Activated CD8-positive, alpha-beta T cell treated with anti-CD3 and anti-CD28 coated beads, Interleukin-2, amount 10 ng/mL, durations not matched to agents 7 days and 5 days (primary cell): ENCODE results near the gene EBPL. TPM values are rescaled to one million over a fixed set of nuclear protein-coding genes. Genes with fewer than 3 reads are reported as not detected.

Experiments used
- ATAC-seq: fragments of 150-1000 bp; cut with Tn5 transposase; one replicate; pipeline ENCODE4 v1.10.0; 2021; ENCODE audit warnings: moderate library complexity
- CTCF ChIA-PET: fragments of 350-600 bp; sonication (Branson Sonifier 250); formaldehyde crosslinking; loops from one replicate; lab custom pipeline; 2021; ENCODE audit warnings: antibody characterized with exemption; lab: Charles Lee
- POLR2A ChIA-PET: fragments of 350-600 bp; sonication (Branson Sonifier 250); formaldehyde crosslinking; loops from one replicate; lab custom pipeline; 2021; ENCODE audit warnings: antibody characterized with exemption; lab: Charles Lee
- DNase-seq: peaks from one replicate; pipeline ENCODE4 v3.0.0-alpha.2; 2020
- H3K27ac Mint-ChIP-seq: one replicate; pipeline ENCODE4 v1.8.0; 2021; ENCODE audit warnings: mild to moderate bottlenecking, mixed read lengths
- H3K27me3 Mint-ChIP-seq: one replicate; pipeline ENCODE4 v1.8.0; 2021; ENCODE audit warnings: low read depth, mixed read lengths
- H3K36me3 Mint-ChIP-seq: one replicate; pipeline ENCODE4 v1.8.0; 2021; ENCODE audit warnings: low read depth, mixed read lengths
- H3K4me1 Mint-ChIP-seq: one replicate; pipeline ENCODE4 v1.8.0; 2021; ENCODE audit warnings: low read depth, mixed read lengths
- H3K4me3 Mint-ChIP-seq: one replicate; pipeline ENCODE4 v1.8.0; 2021; ENCODE audit warnings: mild to moderate bottlenecking, mixed read lengths
- H3K9me3 Mint-ChIP-seq: one replicate; pipeline ENCODE4 v1.8.0; 2022; ENCODE audit warnings: mixed read lengths; ENCODE audit not compliant: insufficient read depth
- total RNA-seq, 2 experiments: library from RNA; stranded (reverse); gene quantifications; one replicate each; pipeline ENCODE4 v1.2.3, GENCODE V29; 2021

EBPL gene
- total RNA-seq, 2 experiments from 2014 or later, result 19.8 to 25.0 TPM

GRCh38 chr13:49646688-49647087, 44.6 kb downstream of the EBPL start:
- H3K27me3 Mint-ChIP-seq, result no peaks in the 10 kb centered on the region
- ChIA-PET CTCF (no interaction called here), POLR2A (no interaction called here)
- no peaks in the 10 kb centered on the region for H3K9me3 Mint-ChIP-seq
- no peak overlapping the region for H3K27ac Mint-ChIP-seq
- no peaks in the 10 kb centered on the region for H3K36me3 Mint-ChIP-seq
- peaks cover 9% of the 10 kb centered on the region for H3K4me1 Mint-ChIP-seq
- H3K4me3 Mint-ChIP-seq, result no peak overlapping the region
- DNase-seq (no peak), ATAC-seq (no peak)

- ChIA-PET CTCF (interaction anchor here (0.6 to 0.9 kb wide), 2 partner anchors 17 to 18 kb away, joined by 3 read pairs; partner anchors contain the start of gene ARL11), POLR2A (no interaction called here)
- no peak overlapping the region for H3K4me3 Mint-ChIP-seq
- H3K4me1 Mint-ChIP-seq, result peaks cover 9% of the 10 kb centered on the region
- no peaks in the 10 kb centered on the region for H3K9me3 Mint-ChIP-seq
- ATAC-seq, result no peak
- H3K27me3 Mint-ChIP-seq, result no peaks in the 10 kb centered on the region
- H3K36me3 Mint-ChIP-seq, result no peaks in the 10 kb centered on the region
- H3K27ac Mint-ChIP-seq, result peak overlapping the region; percentile 14
- no peak for DNase-seq
Measured at GRCh38 chr13:49645451-49645850, 45.8 kb downstream of the EBPL start.

GRCh38 chr13:49643035-49643646, 48.1 kb downstream of the EBPL start:
- DNase-seq (no peak), ATAC-seq (no peak)
- no peak overlapping the region for H3K4me3 Mint-ChIP-seq
- no peaks in the 10 kb centered on the region for H3K9me3 Mint-ChIP-seq
- no peaks in the 10 kb centered on the region for H3K27me3 Mint-ChIP-seq
- ChIA-PET POLR2A (no interaction called here), CTCF (no interaction called here)
- H3K36me3 Mint-ChIP-seq, result no peaks in the 10 kb centered on the region
- peaks cover 9% of the 10 kb centered on the region for H3K4me1 Mint-ChIP-seq
- no peak overlapping the region for H3K27ac Mint-ChIP-seq

GRCh38 chr13:49641801-49642291, 49.4 kb downstream of the EBPL start:
- DNase-seq (no peak), ATAC-seq (no peak)
- no peaks in the 10 kb centered on the region for H3K9me3 Mint-ChIP-seq
- H3K4me3 Mint-ChIP-seq, result no peak overlapping the region
- no peaks in the 10 kb centered on the region for H3K27me3 Mint-ChIP-seq
- no peaks in the 10 kb centered on the region for H3K36me3 Mint-ChIP-seq
- H3K4me1 Mint-ChIP-seq, result peaks cover 9% of the 10 kb centered on the region
- no peak overlapping the region for H3K27ac Mint-ChIP-seq
- ChIA-PET POLR2A (no interaction called here), CTCF (no interaction called here)

- Mint-ChIP-seq H3K4me1 (peaks cover 14% of the 10 kb centered on the region), H3K27ac (no peak overlapping the region), H3K4me3 (no peak overlapping the region), H3K36me3 (no peaks in the 10 kb centered on the region), H3K9me3 (no peaks in the 10 kb centered on the region), H3K27me3 (no peaks in the 10 kb centered on the region)
- ATAC-seq, result no peak
- DNase-seq, result no peak
- ChIA-PET POLR2A (no interaction called here), CTCF (no interaction called here)
Measured at GRCh38 chr13:49638744-49639072, 52.6 kb downstream of the EBPL start.

- Mint-ChIP-seq H3K27me3 (no peaks in the 10 kb centered on the region), H3K27ac (peak overlapping the region; percentile 20), H3K4me3 (no peak overlapping the region), H3K4me1 (peaks cover 14% of the 10 kb centered on the region), H3K36me3 (no peaks in the 10 kb centered on the region), H3K9me3 (no peaks in the 10 kb centered on the region)
- DNase-seq (no peak), ATAC-seq (no peak)
- ChIA-PET CTCF (no interaction called here), POLR2A (no interaction called here)
Measured at GRCh38 chr13:49638030-49638743, 53.1 kb downstream of the EBPL start.

- no peak for DNase-seq
- Mint-ChIP-seq H3K4me1 (peaks cover 10% of the 10 kb centered on the region), H3K27ac (no peak overlapping the region), H3K9me3 (no peaks in the 10 kb centered on the region), H3K4me3 (peak overlapping the region; percentile 70), H3K27me3 (no peaks in the 10 kb centered on the region), H3K36me3 (no peaks in the 10 kb centered on the region)
- ChIA-PET CTCF (interaction anchor here (0.6 kb wide), 1 partner anchor 17 kb away, joined by 4 read pairs; no protein-coding TSS in a partner anchor), POLR2A (no interaction called here)
- no peak for ATAC-seq
Measured at GRCh38 chr13:49636705-49637104, 54.6 kb downstream of the EBPL start.

- ChIA-PET POLR2A (interaction anchor here (0.7 kb wide), 1 partner anchor 115 kb away, joined by 3 read pairs; no protein-coding TSS in a partner anchor), CTCF (no interaction called here)
- H3K4me3 Mint-ChIP-seq, result peak overlapping the region; percentile 70
- H3K27me3 Mint-ChIP-seq, result no peaks in the 10 kb centered on the region
- DNase-seq, result peak; percentile 66
- no peaks in the 10 kb centered on the region for H3K36me3 Mint-ChIP-seq
- peak; percentile 79 for ATAC-seq
- H3K27ac Mint-ChIP-seq, result peak overlapping the region; percentile 69
- peaks cover 10% of the 10 kb centered on the region for H3K4me1 Mint-ChIP-seq
- no peaks in the 10 kb centered on the region for H3K9me3 Mint-ChIP-seq
Measured at GRCh38 chr13:49635599-49636433, 55.5 kb downstream of the EBPL start.

GRCh38 chr13:49633710-49634109, 57.6 kb downstream of the EBPL start:
- ATAC-seq (no peak), DNase-seq (no peak)
- Mint-ChIP-seq H3K4me3 (no peak overlapping the region), H3K4me1 (peaks cover 21% of the 10 kb centered on the region), H3K27ac (no peak overlapping the region), H3K9me3 (no peaks in the 10 kb centered on the region), H3K27me3 (no peaks in the 10 kb centered on the region), H3K36me3 (no peaks in the 10 kb centered on the region)
- POLR2A ChIA-PET, result no interaction called here
- CTCF ChIA-PET, result interaction anchor here (1.0 to 1.1 kb wide), 2 partner anchors 333 to 1436 kb away, joined by 3 read pairs; no protein-coding TSS in a partner anchor

- Mint-ChIP-seq H3K36me3 (no peaks in the 10 kb centered on the region), H3K9me3 (no peaks in the 10 kb centered on the region), H3K4me1 (peaks cover 30% of the 10 kb centered on the region), H3K27ac (no peak overlapping the region), H3K4me3 (no peak overlapping the region), H3K27me3 (no peaks in the 10 kb centered on the region)
- POLR2A ChIA-PET, result no interaction called here
- ATAC-seq, result no peak
- CTCF ChIA-PET, result no interaction called here
- DNase-seq, result no peak
Measured at GRCh38 chr13:49632156-49632555, 59.1 kb downstream of the EBPL start.

- H3K36me3 Mint-ChIP-seq, result no peaks in the 10 kb centered on the region
- peaks cover 28% of the 10 kb centered on the region for H3K4me1 Mint-ChIP-seq
- no peaks in the 10 kb centered on the region for H3K27me3 Mint-ChIP-seq
- ATAC-seq (no peak), DNase-seq (no peak)
- POLR2A ChIA-PET, result no interaction called here
- no peak overlapping the region for H3K4me3 Mint-ChIP-seq
- no peak overlapping the region for H3K27ac Mint-ChIP-seq
- no peaks in the 10 kb centered on the region for H3K9me3 Mint-ChIP-seq
- CTCF ChIA-PET, result no interaction called here
Measured at GRCh38 chr13:49630580-49630979, 60.7 kb downstream of the EBPL start.
